Cardiac muscle cell (in vitro differentiated cells and primary cell): ENCODE measurements around the gene TMEM44. TPM values are rescaled to one million over a fixed set of nuclear protein-coding genes. Genes with fewer than 3 reads are reported as not detected.

Experiments used
- DNase-seq, 2 donors: peaks; one replicate each; pipeline versions ENCODE4 v3.0.0 to v3.0.0-alpha.2; 2010 to 2017; ENCODE audit warnings: low read depth in 1 of 2, low spot score in 1 of 2
- H3K27ac ChIP-seq: fragments of 200-600 bp; sonication (generic); 2 replicates; pipeline ENCODE4 v1.5.1; 2016
- H3K27me3 ChIP-seq: fragments of 200-600 bp; sonication (generic); 2 replicates; pipeline ENCODE4 v1.6.0; 2016; ENCODE audit warnings: control low read depth
- H3K36me3 ChIP-seq: fragments of 200-600 bp; sonication (generic); 2 replicates; pipeline ENCODE4 v1.5.1; 2016; ENCODE audit warnings: control low read depth
- H3K4me1 ChIP-seq: fragments of 200-600 bp; sonication (generic); 2 replicates; pipeline ENCODE4 v1.8.1; 2017; ENCODE audit warnings: low read depth, mild to moderate bottlenecking, mixed run types
- H3K4me3 ChIP-seq: fragments of 200-600 bp; sonication (generic); 2 replicates; pipeline ENCODE4 v1.5.1; 2016; ENCODE audit warnings: mild to moderate bottlenecking
- H3K9me3 ChIP-seq: fragments of 200-600 bp; sonication (generic); 2 replicates; pipeline ENCODE4 v1.5.1; 2017; ENCODE audit warnings: low read depth, mild to moderate bottlenecking, control low read depth
- polyA plus RNA-seq: library from polyadenylated mRNA; unstranded; fragments of >200 nt; fragmentation: Nextera tagmentation; extraction: Ambion mirVana; gene quantifications from 2 replicates; pipeline ENCODE4 v1.2.1, GENCODE V29; 2016
- total RNA-seq: library from RNA; depleted of rRNA; stranded (reverse); fragments of >200 nt; gene quantifications from 2 replicates; pipeline ENCODE4 v1.2.3, GENCODE V29; 2016
- TF ChIP-seq, protein P1 (sequence below): IDR thresholded peaks from 2 replicates; pipeline ENCODE4 v1.5.1; 2012; ENCODE audit warnings: low read depth, mild to moderate bottlenecking, low read length

TMEM44 gene
- total and polyA plus RNA-seq, 2 experiments from 2014 or later, result 16.2 to 19.2 TPM

DNA sequence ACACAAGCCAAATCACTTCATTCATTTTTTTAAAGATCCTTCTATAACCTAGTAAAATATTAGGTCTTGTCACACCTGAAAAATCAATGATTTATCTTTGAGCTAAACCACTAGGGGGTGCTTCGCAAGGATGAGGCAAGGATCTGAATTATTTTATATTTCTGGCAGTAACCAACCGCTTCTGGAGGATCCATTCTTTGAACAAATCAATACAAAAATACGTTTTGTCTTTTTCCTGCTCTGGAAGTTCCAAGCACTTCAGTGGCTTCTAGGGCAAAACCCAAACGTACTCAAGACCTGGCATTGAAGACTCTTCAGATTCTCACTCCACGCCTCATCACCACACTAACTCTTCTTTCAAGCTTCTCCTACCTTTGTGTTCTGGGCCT, 38.3 kb upstream of the TMEM44 start:
- TF ChIP-seq, protein P1, sequence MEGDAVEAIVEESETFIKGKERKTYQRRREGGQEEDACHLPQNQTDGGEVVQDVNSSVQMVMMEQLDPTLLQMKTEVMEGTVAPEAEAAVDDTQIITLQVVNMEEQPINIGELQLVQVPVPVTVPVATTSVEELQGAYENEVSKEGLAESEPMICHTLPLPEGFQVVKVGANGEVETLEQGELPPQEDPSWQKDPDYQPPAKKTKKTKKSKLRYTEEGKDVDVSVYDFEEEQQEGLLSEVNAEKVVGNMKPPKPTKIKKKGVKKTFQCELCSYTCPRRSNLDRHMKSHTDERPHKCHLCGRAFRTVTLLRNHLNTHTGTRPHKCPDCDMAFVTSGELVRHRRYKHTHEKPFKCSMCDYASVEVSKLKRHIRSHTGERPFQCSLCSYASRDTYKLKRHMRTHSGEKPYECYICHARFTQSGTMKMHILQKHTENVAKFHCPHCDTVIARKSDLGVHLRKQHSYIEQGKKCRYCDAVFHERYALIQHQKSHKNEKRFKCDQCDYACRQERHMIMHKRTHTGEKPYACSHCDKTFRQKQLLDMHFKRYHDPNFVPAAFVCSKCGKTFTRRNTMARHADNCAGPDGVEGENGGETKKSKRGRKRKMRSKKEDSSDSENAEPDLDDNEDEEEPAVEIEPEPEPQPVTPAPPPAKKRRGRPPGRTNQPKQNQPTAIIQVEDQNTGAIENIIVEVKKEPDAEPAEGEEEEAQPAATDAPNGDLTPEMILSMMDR, result peak; percentile 61
- Histone ChIP-seq H3K27me3 (peaks cover 9% of the 10 kb centered on the region), H3K4me1 (peaks cover 7% of the 10 kb centered on the region), H3K27ac (peak overlapping the region; percentile 98), H3K4me3 (peak overlapping the region; percentile 85), H3K36me3 (peaks cover 4% of the 10 kb centered on the region), H3K9me3 (no peaks in the 10 kb centered on the region)
- DNase-seq, result peak; percentile 41 to 42

DNA sequence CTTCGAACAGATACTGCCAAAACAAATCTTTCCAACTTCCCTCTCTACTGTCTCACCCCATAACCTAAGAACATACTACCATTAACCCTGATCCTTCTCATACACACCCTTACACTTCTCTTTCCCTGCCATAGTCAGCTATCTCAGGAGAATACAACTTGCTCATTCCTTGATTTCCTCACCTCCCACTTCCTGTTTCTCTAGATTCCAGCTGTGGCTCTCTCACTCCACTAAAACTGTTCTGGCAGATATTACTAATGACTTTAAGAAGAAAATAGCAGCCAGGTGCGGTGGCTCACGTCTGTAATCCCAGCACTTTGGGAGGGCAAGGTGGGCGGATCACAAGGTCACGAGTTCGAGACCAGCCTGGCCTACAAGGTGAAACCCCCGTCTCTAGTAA, 34.1 kb upstream of the TMEM44 start:
- H3K27me3 ChIP-seq, result no peaks in the 10 kb centered on the region
- TF ChIP-seq, protein P1, result no peak
- DNase-seq, result peak in 1 of 2 donors; percentile 50
- peaks cover 25% of the 10 kb centered on the region for H3K36me3 ChIP-seq
- no peak overlapping the region for H3K27ac ChIP-seq
- H3K9me3 ChIP-seq, result no peaks in the 10 kb centered on the region
- no peak overlapping the region for H3K4me3 ChIP-seq
- peaks cover 7% of the 10 kb centered on the region for H3K4me1 ChIP-seq

DNA sequence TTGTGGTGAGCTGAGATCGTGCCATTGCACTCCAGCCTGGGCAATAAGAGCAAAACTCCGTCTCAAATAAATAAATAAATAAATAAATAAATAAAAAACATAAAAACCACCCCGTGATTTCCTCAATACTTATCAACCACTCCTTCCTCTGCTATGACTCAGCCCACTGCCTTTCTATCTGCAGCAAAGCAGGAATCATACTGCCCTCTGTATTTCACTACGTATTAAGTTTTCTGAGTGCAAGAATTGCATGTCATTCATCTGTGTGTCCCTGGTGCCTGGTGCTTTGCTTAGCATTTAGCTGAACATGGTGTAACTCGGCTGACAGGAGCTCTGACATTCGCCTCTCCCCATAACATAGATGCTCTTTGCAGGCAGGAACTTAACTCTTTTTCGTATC, 31.6 kb upstream of the TMEM44 start:
- Histone ChIP-seq H3K27ac (no peak overlapping the region), H3K4me3 (no peak overlapping the region), H3K27me3 (no peaks in the 10 kb centered on the region), H3K9me3 (no peaks in the 10 kb centered on the region), H3K36me3 (peaks cover 28% of the 10 kb centered on the region), H3K4me1 (no peaks in the 10 kb centered on the region)
- DNase-seq, result peak in 1 of 2 donors; percentile 87
- TF ChIP-seq, protein P1, result peak; percentile 38

DNA sequence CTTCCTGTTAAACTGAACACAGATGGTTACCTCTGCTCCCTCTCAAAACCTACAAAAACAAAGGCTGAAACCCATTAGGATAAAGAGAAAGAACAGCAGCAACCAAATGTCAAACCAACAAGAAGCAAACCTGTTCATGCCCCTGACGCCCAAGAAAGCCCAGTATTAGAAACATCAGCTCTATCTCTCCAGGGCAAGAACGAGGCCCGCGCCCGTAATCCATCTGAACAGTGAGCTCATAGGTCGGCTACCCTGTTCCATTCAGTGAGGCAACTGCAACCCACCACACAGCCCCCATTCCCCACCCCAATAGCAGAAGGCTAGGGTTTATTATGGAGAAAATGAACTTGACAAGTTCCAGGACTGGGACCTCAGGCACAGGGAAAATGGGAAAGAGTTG, 28.7 kb upstream of the TMEM44 start:
- Histone ChIP-seq H3K36me3 (peaks cover 50% of the 10 kb centered on the region), H3K4me3 (no peak overlapping the region)
- peak in 1 of 2 donors; percentile 3 for DNase-seq

DNA sequence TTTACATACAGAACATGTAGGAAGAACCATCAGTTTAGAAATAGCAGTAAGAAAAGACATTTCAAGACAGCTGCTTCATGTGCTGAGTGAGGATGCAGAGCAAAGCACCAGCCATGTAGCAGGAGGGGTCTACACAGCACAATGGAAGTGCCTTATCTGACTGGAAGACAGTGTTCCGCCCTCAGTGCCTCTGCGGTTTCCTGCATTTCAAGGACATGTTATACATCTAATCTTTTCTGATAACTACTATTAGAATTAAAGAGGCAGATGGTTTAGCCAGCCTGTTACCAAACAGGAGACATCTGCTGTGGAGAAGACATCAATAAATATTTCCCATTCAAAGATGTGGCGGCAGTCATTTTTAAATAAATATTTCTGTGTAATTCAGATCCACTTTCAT, 28.2 kb upstream of the TMEM44 start:
- Histone ChIP-seq H3K4me3 (no peak overlapping the region), H3K36me3 (peaks cover 44% of the 10 kb centered on the region), H3K4me1 (no peaks in the 10 kb centered on the region), H3K9me3 (no peaks in the 10 kb centered on the region), H3K27me3 (no peaks in the 10 kb centered on the region), H3K27ac (no peak overlapping the region)
- TF ChIP-seq, protein P1, result no peak
- peak in 1 of 2 donors; percentile 62 for DNase-seq

More for the DNA sequence above, 28.7 kb upstream of the TMEM44 start:
- H3K4me1 ChIP-seq, result no peaks in the 10 kb centered on the region
- no peaks in the 10 kb centered on the region for H3K9me3 ChIP-seq
- TF ChIP-seq, protein P1, result no peak
- no peaks in the 10 kb centered on the region for H3K27me3 ChIP-seq
- H3K27ac ChIP-seq, result no peak overlapping the region

DNA sequence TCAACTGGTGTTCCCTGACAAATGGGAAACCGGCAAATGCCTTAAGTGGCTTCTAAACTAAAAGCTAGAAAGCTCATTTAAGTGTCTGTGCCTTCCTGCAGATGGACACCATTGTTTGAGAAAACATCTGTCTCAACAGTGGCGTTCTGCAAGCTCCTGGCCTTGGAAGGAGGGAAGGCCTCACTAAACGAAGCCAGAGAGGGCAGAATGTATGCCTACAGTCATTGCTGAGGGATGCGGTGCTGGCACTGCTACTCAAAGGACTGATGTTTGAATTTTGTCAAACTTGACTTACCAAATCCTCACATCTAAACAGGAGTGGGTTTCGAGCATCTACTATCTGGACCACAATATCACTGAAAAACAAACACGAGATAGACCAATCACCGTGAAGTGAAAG, 26.6 kb upstream of the TMEM44 start:
- H3K27ac ChIP-seq, result no peak overlapping the region
- DNase-seq, result no peak
- no peak overlapping the region for H3K4me3 ChIP-seq
- no peaks in the 10 kb centered on the region for H3K9me3 ChIP-seq
- TF ChIP-seq, protein P1, result no peak
- no peaks in the 10 kb centered on the region for H3K27me3 ChIP-seq
- peaks cover 28% of the 10 kb centered on the region for H3K36me3 ChIP-seq
- no peaks in the 10 kb centered on the region for H3K4me1 ChIP-seq
